ENCODE data around the gene ZBED2.

Gene ZBED2

GRCh38 chr3:111594205-111594604 lies 941 bp downstream of the ZBED2 start:
- no peak overlapping the region for H3K4me3 Mint-ChIP-seq
- H3K4me1 Mint-ChIP-seq (ENCODE audit: low read depth) = no peaks in the 10 kb centered on the region
- intact Hi-C loops (cut with micrococcal nuclease) = no loop called here
- H3K27ac Mint-ChIP-seq = no peak overlapping the region
- no peaks in the 10 kb centered on the region for H3K27me3 Mint-ChIP-seq
- H3K36me3 Mint-ChIP-seq (ENCODE audit: low read depth) = no peaks in the 10 kb centered on the region
- H3K9me3 Mint-ChIP-seq = no peaks in the 10 kb centered on the region

- Mint-ChIP-seq H3K27ac (no peak overlapping the region), H3K9me3 (no peaks in the 10 kb centered on the region), H3K4me3 (no peak overlapping the region), H3K27me3 (no peaks in the 10 kb centered on the region), H3K4me1 (ENCODE audit: low read depth) (no peaks in the 10 kb centered on the region), H3K36me3 (ENCODE audit: low read depth) (no peaks in the 10 kb centered on the region)
- intact Hi-C loops (cut with micrococcal nuclease) = no loop called here
These were observed 1.5 kb downstream of the ZBED2 start for GRCh38 chr3:111593666-111594065.

GRCh38 chr3:111592936-111593335 lies 2.2 kb downstream of the ZBED2 start:
- intact Hi-C loops (cut with micrococcal nuclease) = no loop called here
- Mint-ChIP-seq H3K36me3 (ENCODE audit: low read depth) (no peaks in the 10 kb centered on the region), H3K27me3 (no peaks in the 10 kb centered on the region), H3K4me3 (no peak overlapping the region), H3K9me3 (no peaks in the 10 kb centered on the region), H3K4me1 (ENCODE audit: low read depth) (no peaks in the 10 kb centered on the region), H3K27ac (no peak overlapping the region)

- intact Hi-C loops (cut with micrococcal nuclease) = no loop called here
- H3K4me3 Mint-ChIP-seq = no peak overlapping the region
- no peak overlapping the region for H3K27ac Mint-ChIP-seq
- no peaks in the 10 kb centered on the region for H3K36me3 Mint-ChIP-seq (ENCODE audit: low read depth)
- H3K4me1 Mint-ChIP-seq (ENCODE audit: low read depth) = no peaks in the 10 kb centered on the region
- no peaks in the 10 kb centered on the region for H3K27me3 Mint-ChIP-seq
- no peaks in the 10 kb centered on the region for H3K9me3 Mint-ChIP-seq
These were observed 3.0 kb downstream of the ZBED2 start for GRCh38 chr3:111592143-111592542.

GRCh38 chr3:111591555-111591954 lies 3.6 kb downstream of the ZBED2 start:
- H3K27ac Mint-ChIP-seq = no peak overlapping the region
- intact Hi-C loops (cut with micrococcal nuclease) = no loop called here
- H3K9me3 Mint-ChIP-seq = no peaks in the 10 kb centered on the region
- no peaks in the 10 kb centered on the region for H3K36me3 Mint-ChIP-seq (ENCODE audit: low read depth)
- no peaks in the 10 kb centered on the region for H3K4me1 Mint-ChIP-seq (ENCODE audit: low read depth)
- H3K27me3 Mint-ChIP-seq = no peaks in the 10 kb centered on the region
- no peak overlapping the region for H3K4me3 Mint-ChIP-seq

- H3K4me3 Mint-ChIP-seq = no peak overlapping the region
- intact Hi-C loops (cut with micrococcal nuclease) = no loop called here
- H3K4me1 Mint-ChIP-seq (ENCODE audit: low read depth) = no peaks in the 10 kb centered on the region
- no peak overlapping the region for H3K27ac Mint-ChIP-seq
- H3K9me3 Mint-ChIP-seq = no peaks in the 10 kb centered on the region
- no peaks in the 10 kb centered on the region for H3K36me3 Mint-ChIP-seq (ENCODE audit: low read depth)
- no peaks in the 10 kb centered on the region for H3K27me3 Mint-ChIP-seq
These were observed 5.0 kb downstream of the ZBED2 start for GRCh38 chr3:111590143-111590491.

GRCh38 chr3:111589303-111590142 lies 5.6 kb downstream of the ZBED2 start:
- Mint-ChIP-seq H3K4me1 (ENCODE audit: low read depth) (no peaks in the 10 kb centered on the region), H3K4me3 (no peak overlapping the region), H3K27ac (no peak overlapping the region), H3K9me3 (no peaks in the 10 kb centered on the region), H3K27me3 (no peaks in the 10 kb centered on the region), H3K36me3 (ENCODE audit: low read depth) (no peaks in the 10 kb centered on the region)
- intact Hi-C loops (cut with micrococcal nuclease) = no loop called here

GRCh38 chr3:111588527-111588926 lies 6.6 kb downstream of the ZBED2 start:
- Mint-ChIP-seq H3K27ac (no peak overlapping the region), H3K27me3 (no peaks in the 10 kb centered on the region), H3K4me1 (ENCODE audit: low read depth) (no peaks in the 10 kb centered on the region), H3K36me3 (ENCODE audit: low read depth) (no peaks in the 10 kb centered on the region), H3K9me3 (no peaks in the 10 kb centered on the region), H3K4me3 (no peak overlapping the region)
- intact Hi-C loops (cut with micrococcal nuclease) = no loop called here

- Mint-ChIP-seq H3K4me1 (ENCODE audit: low read depth) (peaks cover under 1% of the 10 kb centered on the region), H3K4me3 (no peak overlapping the region), H3K36me3 (ENCODE audit: low read depth) (no peaks in the 10 kb centered on the region), H3K27ac (no peak overlapping the region), H3K27me3 (no peaks in the 10 kb centered on the region), H3K9me3 (no peaks in the 10 kb centered on the region)
- intact Hi-C loops (cut with micrococcal nuclease) = no loop called here
These were observed 9.9 kb downstream of the ZBED2 start for GRCh38 chr3:111585217-111585616.

GRCh38 chr3:111584744-111585143 lies 10.4 kb downstream of the ZBED2 start:
- H3K27me3 Mint-ChIP-seq = no peaks in the 10 kb centered on the region
- no peak overlapping the region for H3K4me3 Mint-ChIP-seq
- H3K27ac Mint-ChIP-seq = no peak overlapping the region
- H3K36me3 Mint-ChIP-seq (ENCODE audit: low read depth) = no peaks in the 10 kb centered on the region
- H3K4me1 Mint-ChIP-seq (ENCODE audit: low read depth) = peaks cover 5% of the 10 kb centered on the region
- intact Hi-C loops (cut with micrococcal nuclease) = no loop called here
- no peaks in the 10 kb centered on the region for H3K9me3 Mint-ChIP-seq

GRCh38 chr3:111582120-111582474 lies 13.0 kb downstream of the ZBED2 start:
- Mint-ChIP-seq H3K4me3 (no peak overlapping the region), H3K9me3 (no peaks in the 10 kb centered on the region), H3K27ac (no peak overlapping the region), H3K36me3 (ENCODE audit: low read depth) (no peaks in the 10 kb centered on the region), H3K27me3 (no peaks in the 10 kb centered on the region), H3K4me1 (ENCODE audit: low read depth) (peaks cover 7% of the 10 kb centered on the region)
- intact Hi-C loops (cut with micrococcal nuclease) = no loop called here

GRCh38 chr3:111581403-111582119 lies 13.6 kb downstream of the ZBED2 start:
- no peak overlapping the region for H3K27ac Mint-ChIP-seq
- intact Hi-C loops (cut with micrococcal nuclease) = no loop called here

GRCh38 chr3:111579495-111579894 lies 15.7 kb downstream of the ZBED2 start:
- H3K27me3 Mint-ChIP-seq = no peaks in the 10 kb centered on the region
- no peaks in the 10 kb centered on the region for H3K9me3 Mint-ChIP-seq
- H3K27ac Mint-ChIP-seq = no peak overlapping the region
- intact Hi-C loops (cut with micrococcal nuclease) = loop anchor here (5.0 kb wide), 2 partner anchors 113 to 388 kb away; no protein-coding TSS in a partner anchor
- H3K4me1 Mint-ChIP-seq (ENCODE audit: low read depth) = peaks cover 7% of the 10 kb centered on the region
- no peaks in the 10 kb centered on the region for H3K36me3 Mint-ChIP-seq (ENCODE audit: low read depth)
- H3K4me3 Mint-ChIP-seq = no peak overlapping the region

More at GRCh38 chr3:111581403-111582119, 13.6 kb downstream of the ZBED2 start:
- no peak overlapping the region for H3K4me3 Mint-ChIP-seq
- H3K36me3 Mint-ChIP-seq (ENCODE audit: low read depth) = no peaks in the 10 kb centered on the region
- no peaks in the 10 kb centered on the region for H3K9me3 Mint-ChIP-seq
- no peaks in the 10 kb centered on the region for H3K27me3 Mint-ChIP-seq
- peaks cover 7% of the 10 kb centered on the region for H3K4me1 Mint-ChIP-seq (ENCODE audit: low read depth)

- no peaks in the 10 kb centered on the region for H3K9me3 Mint-ChIP-seq
- H3K27ac Mint-ChIP-seq = no peak overlapping the region
- no peaks in the 10 kb centered on the region for H3K36me3 Mint-ChIP-seq (ENCODE audit: low read depth)
- no peaks in the 10 kb centered on the region for H3K27me3 Mint-ChIP-seq
- H3K4me1 Mint-ChIP-seq (ENCODE audit: low read depth) = peaks cover 7% of the 10 kb centered on the region
- no peak overlapping the region for H3K4me3 Mint-ChIP-seq
- intact Hi-C loops (cut with micrococcal nuclease) = loop anchor here (5.0 kb wide), 2 partner anchors 113 to 388 kb away; no protein-coding TSS in a partner anchor
These were observed 16.3 kb downstream of the ZBED2 start for GRCh38 chr3:111578867-111579266.

Measured in dendritic cell treated with granulocyte-macrophage colony-stimulating factor and Interleukin-4, amounts not matched to agents 40 ng/mL and 50 ng/mL, for 4 days (primary cell).